Trophoblast cell (in vitro differentiated cells and primary cell): ENCODE data around the gene BLZF1.

Source experiments
- DNase-seq, 2 donors: peaks; one replicate each; pipeline ENCODE4 v3.0.0-alpha.2; 2016
- H2AFZ ChIP-seq: 2 replicates; pipeline ENCODE4 v1.6.1; 2013; ENCODE audit warnings: low read length, moderate library complexity, mild to moderate bottlenecking; ENCODE audit not compliant: insufficient read depth, poor library complexity
- H2AK5ac ChIP-seq: 2 replicates; pipeline ENCODE4 v1.6.1; 2013; ENCODE audit warnings: mild to moderate bottlenecking, low read length
- H2BK120ac ChIP-seq: 2 replicates; pipeline ENCODE4 v1.6.1; 2013; ENCODE audit warnings: low read length, mild to moderate bottlenecking, moderate library complexity; ENCODE audit not compliant: insufficient read depth, poor library complexity
- H2BK12ac ChIP-seq: 2 replicates; pipeline ENCODE4 v1.6.1; 2013; ENCODE audit warnings: mild to moderate bottlenecking, low read length, moderate library complexity
- H2BK5ac ChIP-seq: 2 replicates; pipeline ENCODE4 v1.6.1; 2013; ENCODE audit warnings: low read length, low read depth, moderate library complexity, mild to moderate bottlenecking; ENCODE audit not compliant: poor library complexity
- H3K14ac ChIP-seq: 2 replicates; pipeline ENCODE4 v1.6.1; 2013; ENCODE audit warnings: mild to moderate bottlenecking, low read length
- H3K18ac ChIP-seq: 2 replicates; pipeline ENCODE4 v1.6.1; 2013; ENCODE audit warnings: mild to moderate bottlenecking, low read length
- H3K23ac ChIP-seq: 2 replicates; pipeline ENCODE4 v1.6.1; 2013; ENCODE audit warnings: low read length
- H3K27ac ChIP-seq: 2 replicates; pipeline ENCODE4 v1.5.1; 2013; ENCODE audit warnings: low read depth, mild to moderate bottlenecking, inconsistent platforms, low read length, moderate library complexity
- H3K27me3 ChIP-seq: 2 replicates; pipeline ENCODE4 v1.6.1; 2013; ENCODE audit warnings: inconsistent platforms, mild to moderate bottlenecking, low read length, moderate library complexity; ENCODE audit not compliant: insufficient read depth
- H3K36me3 ChIP-seq, 2 experiments: 1 replicate in 1 of 2; 2 replicates in 1 of 2; pipeline ENCODE4 v1.6.1; 2013; ENCODE audit warnings: low read length in 2 of 2, mild to moderate bottlenecking in 2 of 2, moderate library complexity in 1 of 2; ENCODE audit not compliant: insufficient read depth in 2 of 2, control insufficient read depth in 1 of 2
- H3K4ac ChIP-seq: 2 replicates; pipeline ENCODE4 v1.6.1; 2013; ENCODE audit warnings: low read depth, mild to moderate bottlenecking, low read length, moderate library complexity
- H3K4me1 ChIP-seq, 2 experiments: 1 replicate in 1 of 2; 2 replicates in 1 of 2; pipeline ENCODE4 v1.6.1; 2013; ENCODE audit warnings: low read length in 2 of 2, mild to moderate bottlenecking in 2 of 2, moderate library complexity in 1 of 2; ENCODE audit not compliant: insufficient read depth in 2 of 2, control insufficient read depth in 1 of 2
- H3K4me2 ChIP-seq: 2 replicates; pipeline ENCODE4 v1.6.1; 2013; ENCODE audit warnings: inconsistent platforms, mild to moderate bottlenecking, low read length, moderate library complexity
- H3K4me3 ChIP-seq: 2 replicates; pipeline ENCODE4 v1.5.1; 2013; ENCODE audit warnings: mild to moderate bottlenecking, low read depth, low read length, inconsistent platforms
- H3K79me1 ChIP-seq: one replicate; pipeline ENCODE4 v1.6.1; 2013; ENCODE audit warnings: low read length
- H3K79me2 ChIP-seq: 2 replicates; pipeline ENCODE4 v1.6.1; 2013; ENCODE audit warnings: low read length, mild to moderate bottlenecking; ENCODE audit not compliant: control insufficient read depth, insufficient read depth, poor library complexity
- H3K9ac ChIP-seq: 2 replicates; pipeline ENCODE4 v1.6.1; 2013; ENCODE audit warnings: mild to moderate bottlenecking, low read length
- H3K9me3 ChIP-seq: 2 replicates; pipeline ENCODE4 v1.6.1; 2013; ENCODE audit warnings: low read depth, mild to moderate bottlenecking, control low read depth, inconsistent platforms, low read length; ENCODE audit not compliant: insufficient read depth
- H4K12ac ChIP-seq: 2 replicates; pipeline ENCODE4 v1.6.1; 2013; ENCODE audit warnings: low read depth, mild to moderate bottlenecking, low read length, moderate library complexity
- H4K8ac ChIP-seq: 2 replicates; pipeline ENCODE4 v1.6.1; 2013; ENCODE audit warnings: low read depth, mild to moderate bottlenecking, low read length, moderate library complexity
- H4K91ac ChIP-seq: one replicate; pipeline ENCODE4 v1.6.1; 2013; ENCODE audit warnings: low read depth, mild to moderate bottlenecking, low read length, moderate library complexity
- WGBS: extraction: QIAGEN DNeasy Blood & Tissue Kit; methylation state at CpG from one replicate; pipeline ENCODE4 v1.1.7; 2013; ENCODE audit warnings: missing lambda C conversion rate; ENCODE audit not compliant: insufficient read length, insufficient coverage; ENCODE audit errors: extremely low coverage; 5-methylcytosine and 5-hydroxymethylcytosine counted together

The BLZF1 gene

GRCh38 chr1:169426174-169426705 lies 58.2 kb downstream of the BLZF1 start:
- H2AK5ac ChIP-seq: no peak overlapping the region
- no peak overlapping the region for H2BK12ac ChIP-seq
- H2BK120ac ChIP-seq: no peak overlapping the region
- H3K4ac ChIP-seq: no peak overlapping the region
- DNase-seq: no peak
- H4K12ac ChIP-seq: no peak overlapping the region
- no CpG with 5 or more reads among the region's 6 CpGs for WGBS
- no peak overlapping the region for H3K4me2 ChIP-seq
- no peaks in the 10 kb centered on the region for H3K9me3 ChIP-seq
- H3K23ac ChIP-seq: no peak overlapping the region
- no peak overlapping the region for H2AFZ ChIP-seq
- no peak overlapping the region for H3K14ac ChIP-seq
- no peak overlapping the region for H4K8ac ChIP-seq
- H3K79me1 ChIP-seq: no peaks in the 10 kb centered on the region
- no peak overlapping the region for H4K91ac ChIP-seq
- H2BK5ac ChIP-seq: no peak overlapping the region
- peaks cover 0 to 3% of the 10 kb centered on the region in 2 experiments for H3K4me1 ChIP-seq
- no peak overlapping the region for H3K18ac ChIP-seq
- no peaks in the 10 kb centered on the region for H3K79me2 ChIP-seq
- H3K4me3 ChIP-seq: no peak overlapping the region
- H3K9ac ChIP-seq: no peak overlapping the region
- no peak overlapping the region for H3K27ac ChIP-seq
- no peaks in the 10 kb centered on the region for H3K36me3 ChIP-seq
- no peaks in the 10 kb centered on the region for H3K27me3 ChIP-seq

DNA sequence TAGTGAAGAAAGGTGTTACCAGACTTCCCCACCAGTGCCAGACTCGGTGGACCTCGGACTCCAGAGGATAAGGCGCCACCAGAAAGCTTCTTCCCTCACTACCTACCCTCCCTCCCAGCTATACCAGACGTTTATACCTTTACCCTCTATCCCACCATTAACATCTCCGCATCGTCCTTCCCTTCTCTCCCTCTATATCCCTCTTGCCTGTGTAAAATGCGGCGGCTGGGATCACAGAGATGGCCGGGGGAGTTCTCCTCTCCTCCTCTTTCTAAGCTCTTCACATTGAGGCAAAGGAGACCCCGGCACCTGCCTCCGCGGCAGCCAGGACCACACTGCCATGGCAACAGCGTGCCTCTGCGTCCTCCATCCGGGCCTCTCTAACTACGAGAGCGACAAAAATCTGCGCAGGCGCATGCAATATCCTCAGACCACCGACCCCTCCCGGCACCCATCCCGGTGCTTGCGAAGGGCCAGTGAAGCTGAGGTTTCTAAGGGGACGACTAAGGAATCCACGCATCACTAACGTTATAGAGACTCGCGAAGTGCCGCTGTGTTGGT lies 59.2 kb downstream of the BLZF1 start, which contains the start of gene CCDC181:
Gene CCDC181, minus strand, starts transcription at position 394 of the 561 bp plus-strand sequence. CDS start 2,547 bp downstream, outside the sequence.
- H3K18ac ChIP-seq: no peak within 1 kb of the TSS
- H3K9ac ChIP-seq: no peak within 1 kb of the TSS
- H3K14ac ChIP-seq: no peak within 1 kb of the TSS
- no peak within 1 kb of the TSS for H4K91ac ChIP-seq
- no peak within 1 kb of the TSS for H3K23ac ChIP-seq
- no peaks in the 10 kb centered on the region for H3K36me3 ChIP-seq
- H2AK5ac ChIP-seq: no peak within 1 kb of the TSS
- no peak within 1 kb of the TSS for H2BK5ac ChIP-seq
- H3K27me3 ChIP-seq: no peaks in the 10 kb centered on the region
- H3K4ac ChIP-seq: no peak within 1 kb of the TSS
- H3K4me2 ChIP-seq: peak within 1 kb of the TSS; percentile 59
- peak within 1 kb of the TSS; percentile 66 for H2AFZ ChIP-seq
- peak within 1 kb of the TSS; percentile 55 for H3K4me3 ChIP-seq
- no peak within 1 kb of the TSS for H2BK120ac ChIP-seq
- H3K4me1 ChIP-seq: peaks cover 0 to 3% of the 10 kb centered on the region in 2 experiments
- no peaks in the 10 kb centered on the region for H3K79me2 ChIP-seq
- no CpG with 5 or more reads among the region's 29 CpGs for WGBS
- no peak within 1 kb of the TSS for H4K12ac ChIP-seq
- no peak within 1 kb of the TSS for H2BK12ac ChIP-seq
- H3K9me3 ChIP-seq: no peaks in the 10 kb centered on the region
- peak within 1 kb of the TSS; percentile 74 for H4K8ac ChIP-seq
- DNase-seq: peak; percentile 4 to 5
- no peaks in the 10 kb centered on the region for H3K79me1 ChIP-seq
- H3K27ac ChIP-seq: no peak within 1 kb of the TSS
